Stimulated activated naive CD8-positive, alpha-beta T cell treated with anti-CD3 and anti-CD28 coated beads, Interleukin-15, Interleukin-2, amounts not matched to agents 100 U/mL and 50 U/mL, for 24 hours (primary cell): Measurements from ENCODE around the gene MMEL1.
"Not testable (repeated sequence)": the region's sequence is repeated elsewhere in the genome, so short reads cannot be mapped to it uniquely, and the experiment has no call there.

Source experiments
- ATAC-seq: fragments of 150-1000 bp; cut with Tn5 transposase; one replicate; pipeline ENCODE4 v1.10.0; 2021
- DNase-seq: peaks from one replicate; pipeline ENCODE4 v3.0.0; 2021

Gene MMEL1

GRCh38 chr1:2557482-2558400 lies 75.1 kb downstream of the MMEL1 start:
- DNase-seq (no peak), ATAC-seq (no peak)

- no peak for ATAC-seq
Observed at GRCh38 chr1:2556678-2557481, 75.9 kb downstream of the MMEL1 start.

GRCh38 chr1:2556277-2556677 lies 76.5 kb downstream of the MMEL1 start, which contains the start of gene TNFRSF14:
TNFRSF14 (plus strand) TSS chr1:2556371; CDS start chr1:2556665, 294 bp downstream.
- DNase-seq (no peak), ATAC-seq (peak; percentile 56)

More at GRCh38 chr1:2556678-2557481, 75.9 kb downstream of the MMEL1 start:
- peak; percentile 63 for DNase-seq

GRCh38 chr1:2555634-2556276 lies 77.1 kb downstream of the MMEL1 start:
- peak; percentile 88 for DNase-seq
- ATAC-seq = peak; percentile 71

- ATAC-seq (no peak), DNase-seq (peak; percentile 75)
Observed at GRCh38 chr1:2554621-2555387, 78.0 kb downstream of the MMEL1 start.

DNA sequence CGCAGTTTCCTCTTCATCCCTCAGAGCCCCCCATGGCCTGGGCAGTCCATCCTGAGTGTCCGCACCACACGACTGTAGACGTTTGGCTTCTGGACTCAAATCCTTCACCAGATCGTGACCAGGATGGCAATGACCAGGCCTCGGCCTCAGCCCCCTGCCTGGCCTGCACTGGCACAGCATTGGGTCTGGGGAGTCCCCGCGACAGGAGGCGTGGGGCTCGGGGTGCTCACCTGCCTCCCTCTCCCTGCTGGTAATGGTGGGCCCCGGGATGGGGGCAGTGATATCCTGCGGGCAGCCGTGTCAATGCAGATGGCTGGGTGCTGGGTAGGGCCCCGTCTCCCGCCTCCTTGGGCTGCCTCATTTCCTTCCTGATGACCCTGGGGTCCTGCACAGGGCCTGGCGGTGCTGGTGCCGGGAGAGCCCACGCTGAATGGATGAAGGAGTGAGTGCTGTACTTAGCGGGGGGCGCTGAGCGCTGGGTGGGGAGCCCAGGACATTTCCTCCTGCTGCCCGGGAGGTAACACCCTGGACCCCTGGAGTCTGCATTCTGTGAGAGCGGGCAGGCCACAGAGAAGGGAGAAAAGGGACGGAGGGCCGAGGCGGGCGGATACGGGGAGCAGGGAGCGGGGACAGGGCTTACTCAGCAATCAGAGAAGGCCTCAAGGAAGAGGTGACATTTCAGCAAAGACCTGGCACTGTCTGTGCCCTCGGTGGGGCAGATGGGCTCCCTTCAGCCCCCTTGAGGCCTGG lies 78.8 kb downstream of the MMEL1 start:
- no peak for ATAC-seq
- DNase-seq = no peak

DNA sequence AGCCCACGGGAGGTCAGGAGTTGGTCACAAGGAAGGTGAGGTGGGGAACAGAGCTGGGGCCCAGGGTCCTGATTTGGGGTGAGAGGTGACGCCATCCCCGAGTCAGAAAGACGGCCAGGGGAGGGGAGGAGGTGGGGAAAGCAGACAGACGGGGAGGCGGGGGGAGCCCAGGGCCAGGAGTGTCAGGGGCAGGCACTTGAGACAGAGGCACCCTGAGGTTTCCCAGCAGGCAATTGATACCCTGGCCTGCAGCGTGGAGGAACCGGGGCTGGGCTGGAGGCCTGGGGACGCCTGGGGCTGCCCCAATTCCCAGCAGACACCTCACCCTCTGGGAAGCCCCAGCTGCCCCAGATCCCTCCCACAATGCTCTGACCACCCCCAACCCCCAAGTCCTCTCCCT lies 79.7 kb downstream of the MMEL1 start:
- ATAC-seq, DNase-seq: not testable (repeated sequence)

DNA sequence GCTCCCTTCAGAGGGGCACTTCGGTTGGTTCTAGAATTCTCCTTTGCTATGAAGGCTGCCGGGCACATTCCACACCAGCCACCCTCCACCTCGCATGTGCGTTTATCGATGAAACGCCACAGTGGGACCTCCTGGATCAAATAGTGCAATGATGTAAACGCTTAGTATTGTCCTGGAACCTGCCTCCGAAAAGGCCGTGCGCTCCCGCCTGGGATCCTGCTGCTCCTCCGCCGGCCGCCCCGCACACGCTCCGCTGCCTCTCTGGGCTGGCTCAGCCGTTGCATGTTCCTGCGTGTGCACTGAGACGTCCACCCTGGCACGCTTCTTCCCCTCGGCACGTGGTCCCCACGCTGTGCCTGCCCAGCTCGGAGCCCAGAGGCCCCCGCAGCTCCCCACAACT lies 80.6 kb downstream of the MMEL1 start:
- ATAC-seq (no peak), DNase-seq (no peak)

DNA sequence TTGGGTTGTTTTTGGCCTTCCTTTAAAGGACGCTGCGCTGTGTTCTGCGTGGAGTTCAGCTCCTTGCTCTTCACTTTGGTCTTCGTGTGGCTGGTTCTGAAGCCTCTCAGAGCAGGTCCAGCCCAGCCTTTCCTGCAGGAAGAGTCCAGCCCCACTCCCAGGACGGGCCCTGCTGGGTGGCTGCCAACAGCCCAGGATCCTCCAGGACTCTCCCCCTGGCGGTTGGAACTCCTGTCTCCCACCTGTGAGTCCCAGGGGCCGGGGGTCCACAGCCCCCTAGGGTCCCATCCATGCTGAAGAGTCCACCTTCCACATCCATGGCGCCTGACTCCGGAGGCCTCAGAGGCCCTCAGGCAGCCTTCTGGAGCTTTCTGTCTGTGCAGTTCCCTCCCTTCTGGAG lies 81.3 kb downstream of the MMEL1 start:
- not testable (repeated sequence) for ATAC-seq, DNase-seq

- not testable (repeated sequence) for ATAC-seq
Observed at GRCh38 chr1:2550309-2550861, 82.4 kb downstream of the MMEL1 start.

DNA sequence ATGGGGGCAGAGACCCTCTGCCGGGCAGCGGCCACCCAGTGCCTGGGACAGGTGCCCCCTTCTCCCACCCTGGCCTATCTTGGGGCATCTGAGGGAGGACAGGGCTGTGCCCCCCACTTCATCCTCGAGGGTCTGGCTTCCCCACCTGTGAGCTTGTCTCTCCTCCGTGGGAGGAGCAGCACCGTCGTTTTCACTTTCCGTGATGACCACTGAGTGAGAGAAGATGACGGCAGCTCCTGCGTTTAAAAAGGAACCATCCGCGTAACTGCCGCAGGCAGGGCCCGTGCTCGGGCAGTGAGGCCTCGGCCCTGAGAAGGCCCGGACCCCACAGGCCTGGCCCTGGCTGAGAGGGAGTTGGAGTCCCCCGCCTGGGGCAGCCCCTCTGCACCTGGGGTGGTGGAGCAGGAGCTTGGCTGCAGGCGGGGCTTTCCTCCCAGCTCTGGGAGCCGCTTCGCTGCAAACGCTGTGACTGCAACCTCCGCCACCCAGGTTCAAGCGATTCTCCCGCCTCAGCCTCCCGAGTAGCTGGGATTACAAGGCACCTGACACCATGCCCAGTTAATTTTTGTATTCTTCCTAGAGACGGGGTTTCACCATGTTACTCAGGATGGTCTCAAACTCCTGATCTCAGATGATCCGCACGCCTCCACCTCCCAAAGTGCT lies 83.3 kb downstream of the MMEL1 start:
- DNase-seq, ATAC-seq: not testable (repeated sequence)

More at GRCh38 chr1:2550309-2550861, 82.4 kb downstream of the MMEL1 start:
- not testable (repeated sequence) for DNase-seq

DNA sequence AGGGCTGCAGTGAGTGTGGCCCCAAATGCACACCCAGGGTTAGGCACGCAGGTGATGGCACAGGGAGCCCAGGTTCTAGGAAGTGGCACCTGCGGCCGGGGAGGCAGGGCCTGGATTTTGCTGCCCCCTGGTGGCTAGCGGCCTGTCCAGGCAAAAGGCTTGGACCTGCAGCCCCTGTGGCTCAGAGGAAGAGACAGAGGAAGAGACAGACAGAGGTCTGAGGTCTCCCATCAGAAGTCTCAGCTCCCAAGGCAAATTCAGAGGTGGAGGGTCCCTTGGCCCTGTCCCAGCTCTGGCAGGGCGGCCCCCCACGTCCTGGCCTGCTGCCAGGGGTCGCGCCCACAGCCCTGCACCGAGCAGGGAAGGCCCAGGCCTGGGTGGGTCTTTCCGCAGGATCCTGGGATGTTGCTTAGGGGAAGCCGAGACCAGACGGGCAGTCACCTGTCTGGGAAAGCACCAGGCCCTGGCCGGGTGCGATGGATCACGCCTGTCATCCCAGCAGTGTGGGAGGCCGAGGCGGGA lies 84.7 kb downstream of the MMEL1 start:
- ATAC-seq = peak; percentile 30
- peak; percentile 93 for DNase-seq

DNA sequence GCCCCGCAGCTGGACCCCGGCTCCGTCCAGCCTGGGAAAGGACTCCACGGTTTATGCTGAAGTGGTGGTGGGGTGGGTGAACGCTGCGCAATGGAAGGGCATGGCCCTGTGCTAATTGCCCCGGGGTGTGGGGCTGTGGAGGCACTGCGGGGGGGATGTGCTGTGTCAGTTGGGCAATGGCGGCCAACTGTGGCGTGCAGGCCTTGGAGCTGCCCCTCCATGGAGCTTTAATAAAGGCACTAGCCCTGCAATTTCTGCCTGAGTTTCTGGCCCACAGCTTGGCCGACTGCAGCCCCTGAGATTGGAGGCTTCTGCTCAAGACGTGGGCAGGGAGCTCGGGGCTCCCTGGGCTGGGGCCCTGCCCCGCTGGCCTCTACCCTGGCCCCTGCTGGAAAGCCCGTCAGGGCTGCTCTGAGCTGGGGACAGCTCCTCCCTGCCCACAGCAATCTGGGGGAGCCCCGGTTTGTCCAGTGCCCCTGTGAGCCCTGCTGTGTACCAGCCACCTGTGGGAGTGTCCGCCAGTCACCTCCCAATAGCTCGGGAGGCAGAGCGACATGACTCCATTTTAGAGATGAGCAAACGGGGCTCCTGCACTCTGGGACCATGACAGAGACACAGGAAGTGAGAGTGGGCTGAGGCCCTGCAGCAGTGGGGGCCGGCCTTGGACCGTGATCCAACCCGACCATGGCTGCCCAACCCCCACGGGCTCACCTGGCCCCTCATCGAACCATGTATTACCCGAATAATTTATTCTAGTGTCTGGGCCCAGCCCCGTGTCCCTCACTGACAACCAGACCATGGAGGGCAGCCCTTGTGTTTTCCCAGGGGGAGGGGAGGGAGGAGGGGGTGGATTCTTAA lies 85.4 kb downstream of the MMEL1 start:
- DNase-seq (peak; percentile 81), ATAC-seq (peak; percentile 40)

DNA sequence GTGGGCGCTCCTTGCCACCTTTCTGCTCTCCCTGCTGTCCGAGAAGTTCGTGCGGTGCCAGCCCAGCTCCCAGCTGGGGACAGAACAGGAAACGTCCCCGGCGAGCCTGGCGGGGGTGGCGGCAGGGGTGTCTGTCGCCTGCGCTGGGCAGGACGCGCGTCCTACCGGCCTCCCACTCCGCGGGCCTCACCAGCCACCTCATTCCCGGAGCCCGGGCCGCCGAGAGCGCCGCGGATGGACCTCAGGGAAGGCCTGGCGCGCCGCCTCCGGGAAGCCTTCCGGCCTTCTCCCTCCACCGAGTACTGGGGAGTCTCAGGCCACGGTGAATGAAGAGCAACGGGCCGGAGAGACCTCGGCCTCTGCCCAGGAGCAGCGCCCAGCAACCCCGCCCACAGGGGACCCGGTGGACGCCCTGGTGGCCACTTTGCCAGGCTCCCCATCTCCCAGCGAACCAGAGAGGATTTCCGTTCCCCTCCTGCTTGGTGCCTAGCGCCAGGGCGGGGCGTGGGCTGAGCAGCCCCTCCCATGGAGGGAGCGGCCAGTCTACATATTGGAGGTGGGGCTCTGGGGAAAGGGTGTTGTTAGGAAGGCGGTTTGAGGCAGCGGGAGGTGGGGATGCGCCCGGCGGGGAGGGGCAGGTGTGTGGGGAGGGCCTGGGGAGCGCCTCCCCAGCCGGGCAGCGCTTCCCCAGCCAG lies 86.2 kb downstream of the MMEL1 start:
- ATAC-seq = peak; percentile 53
- DNase-seq = peak; percentile 86

DNA sequence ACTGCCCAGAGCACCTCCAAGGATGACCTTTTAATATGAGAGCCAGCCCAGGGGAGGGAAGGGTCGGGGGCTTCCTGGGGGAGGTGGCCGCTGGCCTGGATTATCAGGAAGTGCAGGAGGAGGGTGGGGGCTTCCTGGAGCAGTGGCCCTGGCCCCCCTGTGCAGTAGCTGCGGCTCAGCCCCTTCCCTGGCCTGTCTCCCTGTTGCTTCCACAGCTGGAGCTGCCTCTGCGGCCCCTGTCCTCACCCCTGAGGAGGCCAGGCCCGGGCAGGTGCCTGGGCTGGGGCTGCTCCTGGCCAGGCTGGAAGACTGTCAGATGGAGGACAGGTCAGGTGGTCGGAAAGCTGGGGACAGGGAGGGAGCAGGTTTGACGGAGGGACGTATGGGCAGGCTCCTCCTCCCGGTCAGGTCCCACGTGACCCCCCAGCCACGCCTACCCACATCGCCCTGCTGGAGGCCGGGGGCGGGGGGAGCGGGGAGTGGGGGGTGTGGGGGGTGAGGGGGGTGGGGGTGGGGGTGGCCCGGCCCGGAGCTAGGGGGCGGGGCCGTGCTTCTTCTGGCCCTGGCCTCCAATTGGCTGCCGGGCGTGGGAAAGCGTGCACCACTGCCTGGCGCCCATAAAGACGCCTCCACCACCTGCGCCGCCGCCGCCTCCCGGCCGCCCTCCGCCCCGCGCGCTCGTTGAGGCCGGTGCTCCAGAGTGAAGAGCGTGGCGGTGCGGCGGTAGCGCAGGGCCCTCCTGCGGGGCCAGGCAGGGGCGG lies 86.9 kb downstream of the MMEL1 start:
- ATAC-seq (peak; percentile 39), DNase-seq (peak; percentile 90)

- DNase-seq = no peak
Observed at GRCh38 chr1:2544875-2545640, 87.8 kb downstream of the MMEL1 start.

More at GRCh38 chr1:2544875-2545640, 87.8 kb downstream of the MMEL1 start:
- ATAC-seq = no peak
